ENCODE data around the gene KLF8.

Gene KLF8

GRCh38 chrX:56309881-56310280 is 77.7 kb downstream of the KLF8 start:
- no peaks in the 10 kb centered on the region for H3K4me1 ChIP-seq (ENCODE audit: insufficient read depth, insufficient read length)
- no peak for TF ChIP-seq ZNF274 (IDR thresholded peaks at IDR 0.05; ENCODE audit: low read depth, low read length)
- no peak for TF ChIP-seq SUZ12 (IDR thresholded peaks at IDR 0.05; ENCODE audit: extremely low read depth, insufficient read depth, insufficient read length)
- no peak for TF ChIP-seq YY1 (IDR thresholded peaks at IDR 0.05; ENCODE audit: insufficient read depth, insufficient read length)
- H3K4me3 ChIP-seq (ENCODE audit: insufficient read length, low read depth), result no peak overlapping the region
- H3K27me3 ChIP-seq (ENCODE audit: insufficient read depth, insufficient read length), result no peaks in the 10 kb centered on the region
- H3K9ac ChIP-seq (ENCODE audit: insufficient read length, low read depth), result no peak overlapping the region
- no peak for DNase-seq (ENCODE audit: low read depth, low spot score)
- H3K9me3 ChIP-seq (ENCODE audit: insufficient read depth, low read length), result no peaks in the 10 kb centered on the region
- H3K36me3 ChIP-seq (ENCODE audit: insufficient read depth, insufficient read length, low read length), result no peaks in the 10 kb centered on the region

DNA sequence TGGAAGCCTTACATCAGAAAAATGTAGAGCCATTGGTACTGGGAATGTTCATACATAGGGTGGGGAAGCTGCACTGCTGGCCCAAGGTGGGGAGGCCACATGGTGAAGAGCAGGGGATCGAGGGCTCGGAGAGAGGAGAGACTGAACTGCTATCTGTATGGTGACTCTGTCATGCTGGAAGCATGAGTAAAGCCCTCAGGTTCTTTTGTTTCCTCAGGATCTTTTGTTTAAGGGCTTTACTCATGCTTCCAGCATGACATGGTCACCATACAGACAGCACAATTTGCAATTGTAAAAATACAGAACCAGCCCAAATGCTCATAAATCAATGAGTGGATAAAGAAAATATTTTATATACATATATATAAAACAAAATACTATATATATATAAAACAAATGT is 78.4 kb downstream of the KLF8 start:
- no peaks in the 10 kb centered on the region for H3K27me3 ChIP-seq (ENCODE audit: insufficient read depth, insufficient read length)
- H3K9me3 ChIP-seq (ENCODE audit: insufficient read depth, low read length), result no peaks in the 10 kb centered on the region
- no peak for DNase-seq (ENCODE audit: low read depth, low spot score)
- no peak overlapping the region for H3K9ac ChIP-seq (ENCODE audit: insufficient read length, low read depth)
- H3K36me3 ChIP-seq (ENCODE audit: insufficient read depth, insufficient read length, low read length), result no peaks in the 10 kb centered on the region
- H3K4me3 ChIP-seq (ENCODE audit: insufficient read length, low read depth), result no peak overlapping the region
- no peak for TF ChIP-seq SUZ12 (IDR thresholded peaks at IDR 0.05; ENCODE audit: extremely low read depth, insufficient read depth, insufficient read length)
- TF ChIP-seq ZNF274 (IDR thresholded peaks at IDR 0.05; ENCODE audit: low read depth, low read length), result no peak
- TF ChIP-seq YY1 (IDR thresholded peaks at IDR 0.05; ENCODE audit: insufficient read depth, insufficient read length), result no peak
- H3K4me1 ChIP-seq (ENCODE audit: insufficient read depth, insufficient read length), result no peaks in the 10 kb centered on the region

DNA sequence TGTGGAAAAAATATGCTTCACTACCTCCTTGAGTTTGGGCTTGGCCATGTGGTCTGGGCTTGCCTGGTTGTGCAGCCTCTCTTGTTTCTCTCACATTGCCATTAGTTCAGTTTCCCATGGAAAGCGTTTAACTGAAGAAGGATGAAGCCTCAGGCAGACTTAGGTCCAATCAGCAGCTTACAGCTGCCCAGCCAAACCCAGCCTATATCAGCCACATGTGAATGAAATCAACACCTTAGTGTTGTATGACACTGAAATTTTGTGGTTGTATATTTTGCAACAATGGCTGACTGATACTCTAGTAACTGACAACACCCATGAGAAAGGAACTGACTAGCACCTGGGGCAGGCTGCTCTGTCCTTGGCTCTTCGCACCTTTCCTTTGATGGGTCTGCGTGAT is 81.2 kb downstream of the KLF8 start:
- H3K9me3 ChIP-seq (ENCODE audit: insufficient read depth, low read length), result no peaks in the 10 kb centered on the region
- no peaks in the 10 kb centered on the region for H3K36me3 ChIP-seq (ENCODE audit: insufficient read depth, insufficient read length, low read length)
- no peak for DNase-seq (ENCODE audit: low read depth, low spot score)

GRCh38 chrX:56314334-56314733 is 82.2 kb downstream of the KLF8 start:
- Histone ChIP-seq H3K4me3 (ENCODE audit: insufficient read length, low read depth) (no peak overlapping the region), H3K9ac (ENCODE audit: insufficient read length, low read depth) (no peak overlapping the region), H3K27me3 (ENCODE audit: insufficient read depth, insufficient read length) (no peaks in the 10 kb centered on the region), H3K36me3 (ENCODE audit: insufficient read depth, insufficient read length, low read length) (no peaks in the 10 kb centered on the region), H3K9me3 (ENCODE audit: insufficient read depth, low read length) (peaks cover 6% of the 10 kb centered on the region; the same call in 1 of the 2 replicates), H3K4me1 (ENCODE audit: insufficient read depth, insufficient read length) (no peaks in the 10 kb centered on the region)
- TF ChIP-seq SUZ12 (IDR thresholded peaks at IDR 0.05; ENCODE audit: extremely low read depth, insufficient read depth, insufficient read length) (no peak), ZNF274 (IDR thresholded peaks at IDR 0.05; ENCODE audit: low read depth, low read length) (no peak), YY1 (IDR thresholded peaks at IDR 0.05; ENCODE audit: insufficient read depth, insufficient read length) (no peak)
- DNase-seq (ENCODE audit: low read depth, low spot score), result no peak

More for the DNA sequence above, 81.2 kb downstream of the KLF8 start:
- H3K4me3 ChIP-seq (ENCODE audit: insufficient read length, low read depth), result no peak overlapping the region
- H3K27me3 ChIP-seq (ENCODE audit: insufficient read depth, insufficient read length), result no peaks in the 10 kb centered on the region
- TF ChIP-seq ZNF274 (IDR thresholded peaks at IDR 0.05; ENCODE audit: low read depth, low read length), result no peak
- H3K9ac ChIP-seq (ENCODE audit: insufficient read length, low read depth), result no peak overlapping the region
- H3K4me1 ChIP-seq (ENCODE audit: insufficient read depth, insufficient read length), result no peaks in the 10 kb centered on the region

- no peak for TF ChIP-seq YY1 (IDR thresholded peaks at IDR 0.05; ENCODE audit: insufficient read depth, insufficient read length)
- TF ChIP-seq SUZ12 (IDR thresholded peaks at IDR 0.05; ENCODE audit: extremely low read depth, insufficient read depth, insufficient read length), result no peak
- Histone ChIP-seq H3K4me3 (ENCODE audit: insufficient read length, low read depth) (no peak overlapping the region), H3K4me1 (ENCODE audit: insufficient read depth, insufficient read length) (no peaks in the 10 kb centered on the region), H3K36me3 (ENCODE audit: insufficient read depth, insufficient read length, low read length) (no peaks in the 10 kb centered on the region), H3K9me3 (ENCODE audit: insufficient read depth, low read length) (peaks cover 14% of the 10 kb centered on the region; the same call in 1 of the 2 replicates), H3K27me3 (ENCODE audit: insufficient read depth, insufficient read length) (no peaks in the 10 kb centered on the region), H3K9ac (ENCODE audit: insufficient read length, low read depth) (no peak overlapping the region)
- DNase-seq (ENCODE audit: low read depth, low spot score), result no peak
Measured at GRCh38 chrX:56318076-56318475, 85.9 kb downstream of the KLF8 start.

- TF ChIP-seq YY1 (IDR thresholded peaks at IDR 0.05; ENCODE audit: insufficient read depth, insufficient read length), result no peak
- no peak for TF ChIP-seq ZNF274 (IDR thresholded peaks at IDR 0.05; ENCODE audit: low read depth, low read length)
- TF ChIP-seq SUZ12 (IDR thresholded peaks at IDR 0.05; ENCODE audit: extremely low read depth, insufficient read depth, insufficient read length), result no peak
- no peak overlapping the region for H3K4me3 ChIP-seq (ENCODE audit: insufficient read length, low read depth)
- no peaks in the 10 kb centered on the region for H3K4me1 ChIP-seq (ENCODE audit: insufficient read depth, insufficient read length)
- H3K27me3 ChIP-seq (ENCODE audit: insufficient read depth, insufficient read length), result no peaks in the 10 kb centered on the region
- H3K9ac ChIP-seq (ENCODE audit: insufficient read length, low read depth), result no peak overlapping the region
- H3K9me3 ChIP-seq (ENCODE audit: insufficient read depth, low read length), result peaks cover 14% of the 10 kb centered on the region; the same call in 1 of the 2 replicates
- no peak for DNase-seq (ENCODE audit: low read depth, low spot score)
- H3K36me3 ChIP-seq (ENCODE audit: insufficient read depth, insufficient read length, low read length), result no peaks in the 10 kb centered on the region
Measured at GRCh38 chrX:56319165-56319564, 87.0 kb downstream of the KLF8 start.

All from NT2/D1 (cell line).